ENCODE data around the gene HSD11B1. TPM values are rescaled to one million over a fixed set of nuclear protein-coding genes. Genes with fewer than 3 reads are reported as not detected.

Gene HSD11B1
- total and polyA plus RNA-seq, 2 donors (not counting 3 experiments of a cell fraction or from before 2014, with no cell fraction given) = not detected

- no peak for DNase-seq (ENCODE audit: low read depth, low spot score)
- POLR2A ChIA-PET = no interaction called here
- intact Hi-C loops (cut with micrococcal nuclease) (no loop called here), dilution Hi-C loops (cut with MboI; ENCODE audit: extremely low pct_ligation_motif_present, low sequenced_read_pairs) (no loop called here)
- no peak for FAIRE-seq
- Histone ChIP-seq H3K4me3 (replicated peaks in 1 of 3; ENCODE audit: insufficient read depth in 1 of 3, low read depth in 1 of 3, low read length in 3 of 3) (no peak overlapping the region), H3K79me2 (ENCODE audit: control insufficient read depth, insufficient read depth, low read length) (no peaks in the 10 kb centered on the region), H3K9me3 (replicated peaks; ENCODE audit: control insufficient read depth, insufficient read depth, low read length) (no peaks in the 10 kb centered on the region), H3K4me2 (ENCODE audit: insufficient read depth, low read length) (no peak overlapping the region), H3K9me1 (replicated peaks; ENCODE audit: control insufficient read depth, extremely low read depth, insufficient read depth, low read length) (no peaks in the 10 kb centered on the region), H2AFZ (ENCODE audit: low read depth, low read length) (no peak overlapping the region), H3K9ac (replicated peaks; ENCODE audit: extremely low read depth, insufficient read depth, low read length) (no peak overlapping the region), H3K27me3 (ENCODE audit: control insufficient read depth in 2 of 2, insufficient read depth in 2 of 2, low read length in 2 of 2) (peaks cover 0 to 11% of the 10 kb centered on the region in 2 experiments), H4K20me1 (replicated peaks; ENCODE audit: control insufficient read depth, extremely low read depth, insufficient read depth, low read length) (no peaks in the 10 kb centered on the region), H3K27ac (ENCODE audit: insufficient read depth, low read depth, low read length) (no peak overlapping the region), H3K4me1 (ENCODE audit: control insufficient read depth, extremely low read depth, insufficient read depth, low read length) (no peaks in the 10 kb centered on the region), H3K36me3 (ENCODE audit: control insufficient read depth in 2 of 2, extremely low read depth in 1 of 2, insufficient read depth in 2 of 2, low read length in 2 of 2) (no peaks in the 10 kb centered on the region)
- BruUV-seq (replicated peaks) = no TSS peak
- TF ChIP-seq MYC (IDR thresholded peaks at IDR 0.05; ENCODE audit: low read depth, low read length) (no peak), FOS (IDR thresholded peaks at IDR 0.05; ENCODE audit: borderline replicate concordance, insufficient read depth, low read length) (no peak), EZH2 (IDR thresholded peaks at IDR 0.05; ENCODE audit: borderline replicate concordance, low read depth, low read length, severe bottlenecking) (no peak), POLR2A (IDR thresholded peaks at IDR 0.05; ENCODE audit: low read depth, low read length) (no peak), CTCF (IDR thresholded peaks at IDR 0.05; ENCODE audit: extremely low read depth in 1 of 2, insufficient read depth in 1 of 2, low read depth in 1 of 2, low read length in 2 of 2) (no peak), GATA2 (IDR thresholded peaks at IDR 0.05; ENCODE audit: insufficient read depth, insufficient read length, low read depth, low read length) (no peak)
- CTCF ChIA-PET = interaction anchor here (0.7 to 2.1 kb wide), 4 partner anchors 10 to 168 kb away, joined by 3 to 5 read pairs (median 4); no protein-coding TSS in a partner anchor
These were observed 32.5 kb downstream of the HSD11B1 start for GRCh38 chr1:209737118-209737505.

GRCh38 chr1:209738270-209738669, 33.6 kb downstream of the HSD11B1 start:
- no peak for FAIRE-seq
- intact Hi-C loops (cut with micrococcal nuclease) = no loop called here

More at GRCh38 chr1:209738270-209738669, 33.6 kb downstream of the HSD11B1 start:
- H3K9me1 ChIP-seq (replicated peaks; ENCODE audit: control insufficient read depth, extremely low read depth, insufficient read depth, low read length) = no peaks in the 10 kb centered on the region
- TF ChIP-seq CTCF (IDR thresholded peaks at IDR 0.05; ENCODE audit: extremely low read depth in 1 of 2, insufficient read depth in 1 of 2, low read depth in 1 of 2, low read length in 2 of 2) = no peak
- TF ChIP-seq MYC (IDR thresholded peaks at IDR 0.05; ENCODE audit: low read depth, low read length) = no peak
- no peak for TF ChIP-seq MAX (IDR thresholded peaks at IDR 0.05; ENCODE audit: insufficient read depth, insufficient read length)
- no peak for TF ChIP-seq POLR2AphosphoS5 (IDR thresholded peaks at IDR 0.05; ENCODE audit: insufficient read depth, low read depth, low read length)
- no peak for TF ChIP-seq JUN (IDR thresholded peaks at IDR 0.05; ENCODE audit: borderline replicate concordance, insufficient read depth, insufficient read length, low read depth)
- no peak for TF ChIP-seq FOS (IDR thresholded peaks at IDR 0.05; ENCODE audit: borderline replicate concordance, insufficient read depth, low read length)
- TF ChIP-seq GATA2 (IDR thresholded peaks at IDR 0.05; ENCODE audit: insufficient read depth, insufficient read length, low read depth, low read length) = no peak
- TF ChIP-seq POLR2A (IDR thresholded peaks at IDR 0.05; ENCODE audit: low read depth, low read length) = no peak
- no peak for TF ChIP-seq EZH2 (IDR thresholded peaks at IDR 0.05; ENCODE audit: borderline replicate concordance, low read depth, low read length, severe bottlenecking)
- H3K4me2 ChIP-seq (ENCODE audit: insufficient read depth, low read length) = no peak overlapping the region
- no peaks in the 10 kb centered on the region for H4K20me1 ChIP-seq (replicated peaks; ENCODE audit: control insufficient read depth, extremely low read depth, insufficient read depth, low read length)
- POLR2A ChIA-PET = no interaction called here
- no peak overlapping the region for H3K4me3 ChIP-seq (replicated peaks in 1 of 3; ENCODE audit: insufficient read depth in 1 of 3, low read depth in 1 of 3, low read length in 3 of 3)
- peaks cover 0 to 15% of the 10 kb centered on the region in 2 experiments for H3K27me3 ChIP-seq (ENCODE audit: control insufficient read depth in 2 of 2, insufficient read depth in 2 of 2, low read length in 2 of 2)
- no peaks in the 10 kb centered on the region for H3K79me2 ChIP-seq (ENCODE audit: control insufficient read depth, insufficient read depth, low read length)
- no peaks in the 10 kb centered on the region for H3K36me3 ChIP-seq (ENCODE audit: control insufficient read depth in 2 of 2, extremely low read depth in 1 of 2, insufficient read depth in 2 of 2, low read length in 2 of 2)
- no peak overlapping the region for H3K9ac ChIP-seq (replicated peaks; ENCODE audit: extremely low read depth, insufficient read depth, low read length)
- BruUV-seq (replicated peaks) = no TSS peak
- CTCF ChIA-PET = interaction anchor here (2.1 kb wide), 1 partner anchor 169 kb away, joined by 4 read pairs; no protein-coding TSS in a partner anchor
- no peaks in the 10 kb centered on the region for H3K4me1 ChIP-seq (ENCODE audit: control insufficient read depth, extremely low read depth, insufficient read depth, low read length)
- H2AFZ ChIP-seq (ENCODE audit: low read depth, low read length) = no peak overlapping the region
- dilution Hi-C loops (cut with MboI; ENCODE audit: extremely low pct_ligation_motif_present, low sequenced_read_pairs) = no loop called here
- no peaks in the 10 kb centered on the region for H3K9me3 ChIP-seq (replicated peaks; ENCODE audit: control insufficient read depth, insufficient read depth, low read length)
- H3K27ac ChIP-seq (ENCODE audit: insufficient read depth, low read depth, low read length) = no peak overlapping the region
- DNase-seq (ENCODE audit: low read depth, low spot score) = no peak

All from endothelial cell of umbilical vein (primary cell).